H9 (cell line): ENCODE results near the gene TECPR2. TPM values are rescaled to one million over a fixed set of nuclear protein-coding genes. Genes with fewer than 3 reads are reported as not detected.

Experiments
- DNase-seq: peaks from one replicate; pipeline ENCODE4 v3.0.0-alpha.2; 2017
- H2AFZ ChIP-seq: one replicate; pipeline ENCODE4 v1.6.1; 2013; ENCODE audit warnings: mild to moderate bottlenecking, low read length, control low read depth, moderate library complexity
- H2AK5ac ChIP-seq: 2 replicates; pipeline ENCODE4 v1.6.1; 2013; ENCODE audit warnings: low read length, control low read depth, mixed read lengths; ENCODE audit not compliant: insufficient read length
- H2BK120ac ChIP-seq: one replicate; pipeline ENCODE4 v1.6.1; 2013; ENCODE audit warnings: low read depth, mild to moderate bottlenecking, low read length, control low read depth, inconsistent platforms; ENCODE audit not compliant: poor library complexity, severe bottlenecking
- H2BK12ac ChIP-seq: 2 replicates; pipeline ENCODE4 v1.6.1; 2013; ENCODE audit warnings: low read length, control low read depth, mixed read lengths, low read depth; ENCODE audit not compliant: insufficient read length
- H2BK15ac ChIP-seq: 2 replicates; pipeline ENCODE4 v1.6.1; 2013; ENCODE audit warnings: low read depth, low read length, control low read depth
- H2BK20ac ChIP-seq: one replicate; pipeline ENCODE4 v1.6.1; 2013; ENCODE audit warnings: low read depth, mild to moderate bottlenecking, low read length, control low read depth, inconsistent platforms; ENCODE audit not compliant: poor library complexity, severe bottlenecking
- H2BK5ac ChIP-seq: 2 replicates; pipeline ENCODE4 v1.6.1; 2013; ENCODE audit warnings: low read length, control low read depth, mixed read lengths; ENCODE audit not compliant: insufficient read length
- H3K14ac ChIP-seq: 2 replicates; pipeline ENCODE4 v1.6.1; 2013; ENCODE audit warnings: low read length, control low read depth; ENCODE audit not compliant: insufficient read depth
- H3K18ac ChIP-seq: 2 replicates; pipeline ENCODE4 v1.6.1; 2013; ENCODE audit warnings: low read depth, mild to moderate bottlenecking, mixed read lengths, low read length, control low read depth; ENCODE audit not compliant: insufficient read length
- H3K23ac ChIP-seq: 2 replicates; pipeline ENCODE4 v1.6.1; 2013; ENCODE audit warnings: low read length, control low read depth, mixed read lengths, low read depth; ENCODE audit not compliant: insufficient read length
- H3K23me2 ChIP-seq: 2 replicates; pipeline ENCODE4 v1.6.1; 2013; ENCODE audit warnings: low read depth, mild to moderate bottlenecking, mixed read lengths, low read length, control low read depth; ENCODE audit not compliant: insufficient read length, poor library complexity, severe bottlenecking
- H3K27ac ChIP-seq: 2 replicates; pipeline ENCODE4 v1.5.1; 2013; ENCODE audit warnings: low read length, control low read depth, mixed read lengths, low read depth; ENCODE audit not compliant: insufficient read length
- H3K27me3 ChIP-seq: 2 replicates; pipeline ENCODE4 v1.6.1; 2013; ENCODE audit warnings: low read length, control low read depth, inconsistent platforms; ENCODE audit not compliant: insufficient read depth
- H3K4ac ChIP-seq: 2 replicates; pipeline ENCODE4 v1.6.1; 2013; ENCODE audit warnings: low read depth, mild to moderate bottlenecking, control low read depth, inconsistent platforms, low read length, moderate library complexity
- H3K4me1 ChIP-seq: 2 replicates; pipeline ENCODE4 v1.6.1; 2013; ENCODE audit warnings: low read length, control low read depth, inconsistent platforms; ENCODE audit not compliant: insufficient read depth
- H3K4me2 ChIP-seq: 2 replicates; pipeline ENCODE4 v1.6.1; 2013; ENCODE audit warnings: low read length, control low read depth, mixed read lengths; ENCODE audit not compliant: insufficient read length, insufficient read depth
- H3K56ac ChIP-seq: 2 replicates; pipeline ENCODE4 v1.6.1; 2013; ENCODE audit warnings: low read depth, mild to moderate bottlenecking, mixed read lengths, low read length, control low read depth; ENCODE audit not compliant: insufficient read length
- H3K79me1 ChIP-seq: 2 replicates; pipeline ENCODE4 v1.6.1; 2013; ENCODE audit warnings: low read depth, mild to moderate bottlenecking, moderate library complexity, low read length, control low read depth, inconsistent platforms; ENCODE audit not compliant: insufficient read depth, poor library complexity, severe bottlenecking
- H3K79me2 ChIP-seq: 2 replicates; pipeline ENCODE4 v1.6.1; 2013; ENCODE audit warnings: low read length, control low read depth, inconsistent platforms; ENCODE audit not compliant: insufficient read depth
- H3K9ac ChIP-seq: 2 replicates; pipeline ENCODE4 v1.6.1; 2013; ENCODE audit warnings: low read length, control low read depth, mixed read lengths; ENCODE audit not compliant: insufficient read length; ENCODE audit errors: extremely low read depth
- H3K9me3 ChIP-seq: one replicate; pipeline ENCODE4 v1.6.1; 2013; ENCODE audit warnings: low read depth, low read length, inconsistent platforms; ENCODE audit not compliant: control insufficient read depth
- H3T11ph ChIP-seq: one replicate; pipeline ENCODE4 v1.6.1; 2013; ENCODE audit warnings: mild to moderate bottlenecking, low read length, control low read depth, inconsistent platforms
- H4K20me1 ChIP-seq: one replicate; pipeline ENCODE4 v1.6.1; 2013; ENCODE audit not compliant: control insufficient read depth, insufficient read length, insufficient read depth
- H4K5ac ChIP-seq: 2 replicates; pipeline ENCODE4 v1.6.1; 2013; ENCODE audit warnings: low read depth, mild to moderate bottlenecking, mixed read lengths, low read length, control low read depth; ENCODE audit not compliant: insufficient read length
- H4K8ac ChIP-seq: replicated peaks from 2 replicates; pipeline ENCODE4 v1.6.1; 2013; ENCODE audit warnings: low read length, control low read depth, mixed read lengths, low read depth; ENCODE audit not compliant: insufficient read length
- H4K91ac ChIP-seq: 2 replicates; pipeline ENCODE4 v1.6.1; 2013; ENCODE audit warnings: low read depth, mild to moderate bottlenecking, moderate library complexity, mixed read lengths, low read length, control low read depth; ENCODE audit not compliant: insufficient read length
- H3K27ac Mint-ChIP-seq, 3 experiments: 2 replicates in 2 of 3; 3 replicates in 1 of 3; pipeline ENCODE4 v1.8.0; 2020 to 2021; ENCODE audit warnings: mixed read lengths in 3 of 3, mild to moderate bottlenecking in 1 of 3, moderate library complexity in 1 of 3
- H3K27me3 Mint-ChIP-seq: 2 replicates; pipeline ENCODE4 v1.8.0; 2021; ENCODE audit warnings: low read depth, mild to moderate bottlenecking, moderate library complexity, mixed read lengths
- H3K36me3 Mint-ChIP-seq, 3 experiments: 2 replicates in 2 of 3; 3 replicates in 1 of 3; pipeline ENCODE4 v1.8.0; 2020 to 2021; ENCODE audit warnings: low read depth in 3 of 3, mixed read lengths in 3 of 3; ENCODE audit not compliant: insufficient read depth in 1 of 3
- H3K4me1 Mint-ChIP-seq, 2 experiments: 2 replicates each; pipeline ENCODE4 v1.8.0; 2020; ENCODE audit warnings: mixed read lengths in 2 of 2
- H3K4me3 Mint-ChIP-seq, 2 experiments: 2 replicates in 1 of 2; 3 replicates in 1 of 2; pipeline ENCODE4 v1.8.0; 2020 to 2021; ENCODE audit warnings: mild to moderate bottlenecking in 2 of 2, mixed read lengths in 2 of 2, moderate library complexity in 1 of 2
- H3K9me3 Mint-ChIP-seq, 2 experiments: 2 replicates in 1 of 2; 3 replicates in 1 of 2; pipeline ENCODE4 v1.8.0; 2020; ENCODE audit warnings: mild to moderate bottlenecking in 2 of 2, mixed read lengths in 2 of 2, moderate library complexity in 1 of 2
- CTCF ChIP-seq: fragments of 200-600 bp; sonication (generic); conservative IDR thresholded peaks from 3 replicates; pipeline ENCODE4 v1.8.0; 2021; ENCODE audit warnings: antibody characterized with exemption, mild to moderate bottlenecking
- WGBS: extraction: QIAGEN DNeasy Blood & Tissue Kit; methylation state at CpG from one replicate; pipeline ENCODE4 v1.1.7; 2013; ENCODE audit warnings: missing lambda C conversion rate, low lambda C conversion rate, mixed read lengths; ENCODE audit not compliant: insufficient read length; ENCODE audit errors: extremely low coverage; 5-methylcytosine and 5-hydroxymethylcytosine counted together
- total RNA-seq: library from RNA; stranded (reverse); gene quantifications from 2 replicates; pipeline ENCODE4 v1.2.1, GENCODE V29; 2021

TECPR2 gene
- total RNA-seq, 1 experiment from 2014 or later = 15.4 TPM

- H3K79me2 ChIP-seq = no peaks in the 10 kb centered on the region
- no CpG with 5 or more reads among the region's 12 CpGs for WGBS
- H3K4me3 Mint-ChIP-seq = peak overlapping the region; percentile 78 to 79; a peak in 4 of 5 replicates
- H3K18ac ChIP-seq = no peak overlapping the region
- H3K9ac ChIP-seq = no peak overlapping the region
- no peak overlapping the region for H2AFZ ChIP-seq
- H2BK12ac ChIP-seq = no peak overlapping the region
- H3K4me2 ChIP-seq = no peak overlapping the region
- no peaks in the 10 kb centered on the region for H3K9me3 ChIP-seq
- no peak overlapping the region for H3K4ac ChIP-seq
- H4K5ac ChIP-seq = no peak overlapping the region
- no peaks in the 10 kb centered on the region for H3K27me3 ChIP-seq
- H3K56ac ChIP-seq = no peak overlapping the region
- H3K27me3 Mint-ChIP-seq = no peaks in the 10 kb centered on the region; the same call in 1 of the 2 replicates
- no peak overlapping the region for H4K91ac ChIP-seq
- H2BK20ac ChIP-seq = no peak overlapping the region
- no peak overlapping the region for H3K14ac ChIP-seq
- no peaks in the 10 kb centered on the region for H3K79me1 ChIP-seq
- no peaks in the 10 kb centered on the region; the same call in 1 of the 2 replicates for H3K4me1 ChIP-seq
- H3K4me1 Mint-ChIP-seq = peaks cover 19 to 24% of the 10 kb centered on the region in 2 experiments
- TF ChIP-seq CTCF = no peak
- no peaks in the 10 kb centered on the region for H4K20me1 ChIP-seq
- no peak overlapping the region for H3T11ph ChIP-seq
- no peak overlapping the region; a peak in 1 of 7 replicates for H3K27ac Mint-ChIP-seq
- no peak overlapping the region for H3K27ac ChIP-seq
- H3K23me2 ChIP-seq = peaks cover 6% of the 10 kb centered on the region
- H2BK5ac ChIP-seq = no peak overlapping the region
- H3K9me3 Mint-ChIP-seq = no peaks in the 10 kb centered on the region
- DNase-seq = no peak
- H3K23ac ChIP-seq = no peak overlapping the region
- no peak overlapping the region for H4K8ac ChIP-seq
- H2BK15ac ChIP-seq = no peak overlapping the region
- no peak overlapping the region for H2AK5ac ChIP-seq
- H2BK120ac ChIP-seq = no peak overlapping the region
- H3K36me3 Mint-ChIP-seq = no peaks in the 10 kb centered on the region
Observed at GRCh38 chr14:102525929-102526497, 163.3 kb downstream of the TECPR2 start.
